H1 (cell line): ENCODE data around the gene KRTAP10-12. TPM values are rescaled to one million over a fixed set of nuclear protein-coding genes. Genes with fewer than 3 reads are reported as not detected.

Experiments used
- CTCF ChIA-PET: fragments of 300-600 bp; sonication (Branson Sonifier 250); formaldehyde crosslinking; loops from one replicate; lab custom pipeline; 2021; ENCODE audit not compliant: partially characterized antibody; lab: Charles Lee
- POLR2A ChIA-PET: fragments of 300-600 bp; sonication (Branson Sonifier 250); formaldehyde crosslinking; loops from one replicate; lab custom pipeline; 2021; ENCODE audit warnings: inconsistent platforms; ENCODE audit not compliant: partially characterized antibody; lab: Charles Lee
- DNase-seq, 2 experiments: peaks; one replicate each; pipeline versions ENCODE4 v3.0.0 to v3.0.0-alpha.2; 2010 to 2022; ENCODE audit warnings: low spot score in 2 of 2, low read depth in 1 of 2, mixed read lengths in 1 of 2
- FAIRE-seq: peaks from 2 replicates; lab custom pipeline; 2011; peaks lifted over from hg19 to GRCh38; lab: Jason Lieb, UNC
- H2AFZ ChIP-seq: 2 replicates; pipeline ENCODE4 v1.8.1; 2012; ENCODE audit warnings: low read length, inconsistent platforms
- H2AK5ac ChIP-seq: 2 replicates; pipeline ENCODE4 v1.6.1; 2013; ENCODE audit warnings: low read depth, low read length
- H2BK120ac ChIP-seq: replicated peaks from 2 replicates; pipeline ENCODE3; 2013; ENCODE audit warnings: low read depth, low read length, inconsistent platforms
- H2BK12ac ChIP-seq: 2 replicates; pipeline ENCODE4 v1.6.1; 2013; ENCODE audit warnings: low read depth, low read length
- H2BK15ac ChIP-seq: 2 replicates; pipeline ENCODE4 v1.6.1; 2013; ENCODE audit warnings: low read length
- H2BK20ac ChIP-seq: 2 replicates; pipeline ENCODE4 v1.6.1; 2013; ENCODE audit warnings: low read length
- H2BK5ac ChIP-seq: 2 replicates; pipeline ENCODE4 v1.6.1; 2013; ENCODE audit warnings: low read depth, low read length
- H3K14ac ChIP-seq: 2 replicates; pipeline ENCODE4 v1.6.1; 2013; ENCODE audit warnings: inconsistent platforms; ENCODE audit not compliant: insufficient read length
- H3K18ac ChIP-seq: 2 replicates; pipeline ENCODE4 v1.6.1; 2013; ENCODE audit warnings: low read length; ENCODE audit errors: extremely low read depth
- H3K23ac ChIP-seq: 2 replicates; pipeline ENCODE4 v1.6.1; 2013; ENCODE audit warnings: inconsistent platforms; ENCODE audit not compliant: insufficient read length
- H3K23me2 ChIP-seq: 2 replicates; pipeline ENCODE4 v1.6.1; 2013; ENCODE audit warnings: low read depth, low read length
- H3K27ac ChIP-seq: 2 replicates; pipeline ENCODE4 v1.6.1; 2011; ENCODE audit warnings: low read depth, low read length, inconsistent platforms
- H3K27me3 ChIP-seq, 4 experiments: replicated peaks in 1 of 4; 1 replicate in 1 of 4; 2 replicates in 3 of 4; pipeline versions ENCODE4 v1.6.1 to v1.8.1; 2011 to 2013; ENCODE audit warnings: low read length in 3 of 4, mild to moderate bottlenecking in 3 of 4, inconsistent platforms in 2 of 4, mixed read lengths in 2 of 4, moderate library complexity in 1 of 4; ENCODE audit not compliant: control insufficient read depth in 3 of 4, insufficient read depth in 3 of 4; ENCODE audit errors: extremely low read depth in 1 of 4
- H3K36me3 ChIP-seq, 4 experiments: 2 replicates each; pipeline versions ENCODE4 v1.6.1 to v1.8.1; 2011 to 2013; ENCODE audit warnings: mild to moderate bottlenecking in 4 of 4, low read length in 3 of 4, moderate library complexity in 2 of 4, control low read depth in 1 of 4, inconsistent platforms in 1 of 4; ENCODE audit not compliant: insufficient read depth in 4 of 4, control insufficient read depth in 2 of 4
- H3K4ac ChIP-seq: replicated peaks from 2 replicates; pipeline ENCODE3; 2013; ENCODE audit warnings: low read length, low read depth, mixed read lengths, inconsistent platforms; ENCODE audit not compliant: insufficient read length
- H3K4me1 ChIP-seq, 4 experiments: replicated peaks in 1 of 4; 1 replicate in 1 of 4; 2 replicates in 3 of 4; pipeline versions ENCODE4 v1.6.1 to v1.8.1; 2011 to 2013; ENCODE audit warnings: low read length in 3 of 4, inconsistent platforms in 2 of 4, mixed read lengths in 1 of 4; ENCODE audit not compliant: insufficient read depth in 4 of 4, control insufficient read depth in 3 of 4
- H3K4me2 ChIP-seq, 2 experiments: 2 replicates each; pipeline versions ENCODE4 v1.6.1 to v1.8.1; 2011 to 2013; ENCODE audit warnings: low read depth in 2 of 2, low read length in 2 of 2, control low read depth in 1 of 2, inconsistent platforms in 1 of 2, mild to moderate bottlenecking in 1 of 2; ENCODE audit not compliant: insufficient read depth in 1 of 2
- H3K4me3 ChIP-seq, 4 experiments: fragments of 200-600, 300-600 bp in 1 of 4; sonication (generic), shearing (Covaris generic), sonication (Bioruptor Twin) in 1 of 4; 2 replicates each; pipeline versions ENCODE4 v1.5.1 to v1.8.1; 2011 to 2016; ENCODE audit warnings: low read length in 4 of 4, low read depth in 3 of 4, control low read depth in 2 of 4, inconsistent platforms in 2 of 4, mild to moderate bottlenecking in 2 of 4, mixed read lengths in 1 of 4, moderate library complexity in 1 of 4; ENCODE audit not compliant: insufficient read depth in 2 of 4; ENCODE audit errors: extremely low read depth in 1 of 4
- H3K56ac ChIP-seq: replicated peaks from 2 replicates; pipeline ENCODE3; 2013; ENCODE audit warnings: low read depth, mild to moderate bottlenecking, mixed read lengths, low read length, inconsistent platforms; ENCODE audit not compliant: insufficient read length
- H3K79me1 ChIP-seq: 2 replicates; pipeline ENCODE4 v1.6.1; 2013; ENCODE audit warnings: low read depth, low read length, control low read depth
- H3K79me2 ChIP-seq, 2 experiments: 2 replicates each; pipeline versions ENCODE4 v1.6.1 to v1.8.1; 2012 to 2013; ENCODE audit warnings: low read length in 2 of 2, mild to moderate bottlenecking in 2 of 2, inconsistent platforms in 1 of 2; ENCODE audit not compliant: insufficient read depth in 2 of 2, control insufficient read depth in 1 of 2
- H3K9ac ChIP-seq, 4 experiments: replicated peaks in 1 of 4; 1 replicate in 1 of 4; 2 replicates in 3 of 4; pipeline versions ENCODE4 v1.6.1 to v1.8.1; 2011 to 2013; ENCODE audit warnings: low read depth in 3 of 4, low read length in 3 of 4, control low read depth in 2 of 4, mild to moderate bottlenecking in 2 of 4, moderate library complexity in 2 of 4, inconsistent platforms in 1 of 4; ENCODE audit errors: extremely low read depth in 1 of 4
- H3K9me3 ChIP-seq, 2 experiments: 2 replicates each; pipeline versions ENCODE4 v1.6.1 to v1.8.1; 2012 to 2013; ENCODE audit warnings: mild to moderate bottlenecking in 2 of 2, moderate library complexity in 2 of 2, control low read depth in 1 of 2, inconsistent platforms in 1 of 2, low read depth in 1 of 2, low read length in 1 of 2, mixed read lengths in 1 of 2; ENCODE audit not compliant: insufficient read depth in 2 of 2
- H4K20me1 ChIP-seq, 2 experiments: replicated peaks in 1 of 2; 2 replicates each; pipeline versions ENCODE3 to v1.8.1; 2011 to 2013; ENCODE audit warnings: inconsistent platforms in 2 of 2, low read length in 2 of 2, mild to moderate bottlenecking in 1 of 2; ENCODE audit not compliant: insufficient read depth in 2 of 2, control insufficient read depth in 1 of 2
- H4K5ac ChIP-seq: 2 replicates; pipeline ENCODE4 v1.6.1; 2013; ENCODE audit warnings: low read length, low read depth, mixed read lengths, inconsistent platforms; ENCODE audit not compliant: insufficient read length
- H4K8ac ChIP-seq: 2 replicates; pipeline ENCODE4 v1.8.0; 2013; ENCODE audit warnings: mild to moderate bottlenecking, moderate library complexity, low read length, inconsistent platforms; ENCODE audit not compliant: insufficient read depth; ENCODE audit errors: extremely low read depth
- H4K91ac ChIP-seq: replicated peaks from 2 replicates; pipeline ENCODE3; 2013; ENCODE audit warnings: low read length, mixed read lengths, inconsistent platforms; ENCODE audit not compliant: insufficient read length
- BACH1 ChIP-seq: IDR thresholded peaks from 2 replicates; pipeline ENCODE4 v1.6.1; 2012; ENCODE audit warnings: low read length, improper control_type of control experiment
- CREB1 ChIP-seq: IDR thresholded peaks from 2 replicates; pipeline ENCODE4 v1.6.1; 2012; ENCODE audit warnings: inconsistent platforms
- EP300 ChIP-seq, 2 experiments: IDR thresholded peaks; 1 replicate in 1 of 2; 2 replicates in 1 of 2; pipeline ENCODE4 v1.6.1; 2011 to 2012; ENCODE audit warnings: low read depth in 2 of 2, low read length in 2 of 2, mild to moderate bottlenecking in 2 of 2, borderline replicate concordance in 1 of 2, inconsistent platforms in 1 of 2, moderate library complexity in 1 of 2
- GABPA ChIP-seq: IDR thresholded peaks from 2 replicates; pipeline ENCODE4 v1.6.1; 2011; ENCODE audit warnings: mild to moderate bottlenecking, low read length, moderate library complexity, borderline replicate concordance; ENCODE audit not compliant: insufficient read depth
- POLR2AphosphoS5 ChIP-seq: IDR thresholded peaks from 2 replicates; pipeline ENCODE4 v1.6.1; 2011; ENCODE audit warnings: low read depth, low read length
- POU5F1 ChIP-seq: IDR thresholded peaks from 2 replicates; pipeline ENCODE4 v1.6.1; 2011; ENCODE audit warnings: low read depth, mild to moderate bottlenecking, low read length, moderate library complexity
- RXRA ChIP-seq: IDR thresholded peaks from 2 replicates; pipeline ENCODE4 v1.6.1; 2011; ENCODE audit warnings: low read depth, mild to moderate bottlenecking, low read length, moderate library complexity; ENCODE audit not compliant: insufficient read depth
- TEAD4 ChIP-seq: IDR thresholded peaks from 2 replicates; pipeline ENCODE4 v1.6.1; 2012; ENCODE audit warnings: low read depth, low read length, inconsistent platforms, mixed read lengths
- WGBS, 2 experiments: shearing (Covaris generic) in 1 of 2; methylation state at CpG; one replicate each; pipeline versions ENCODE4 v1.1.6 to v1.1.7; 2013 to 2015; ENCODE audit warnings: low lambda C conversion rate in 2 of 2, mixed read lengths in 2 of 2, inconsistent platforms in 1 of 2, low coverage in 1 of 2, missing lambda C conversion rate in 1 of 2; ENCODE audit not compliant: insufficient replicate concordance in 2 of 2, insufficient coverage in 1 of 2, insufficient read length in 1 of 2; ENCODE audit errors: extremely low coverage in 1 of 2, missing lambda C conversion rate in 1 of 2; 5-methylcytosine and 5-hydroxymethylcytosine counted together
- polyA plus RNA-seq, 7 experiments: library from polyadenylated mRNA; depleted of rRNA in 3 of 7; stranded (reverse) in 5 of 7; unstranded in 2 of 7; fragments of >200 nt in 5 of 7; fragments of 200-250 nt in 2 of 7; gene quantifications; 1 replicate in 5 of 7; 2 replicates in 1 of 7; 4 replicates in 1 of 7; pipeline versions ENCODE4 v1.2.1 to v1.2.3, GENCODE V29; 2011 to 2013; ENCODE audit warnings: missing spikeins in 2 of 7, mixed read lengths in 2 of 7
- total RNA-seq: library from RNA; stranded (reverse); fragmentation: NEBNext Ultra II Directional; extraction: Animal tissue kit (Norgen Biotek cat#: 25700); gene quantifications from 2 replicates; pipeline ENCODE4 v1.2.1, GENCODE V29; 2021
- TF ChIP-seq, protein P1 (sequence below), 3 experiments: IDR thresholded peaks; 1 replicate in 2 of 3; 2 replicates in 1 of 3; pipeline versions ENCODE4 v1.5.1 to v1.6.1; 2011; ENCODE audit warnings: low read length in 3 of 3, mild to moderate bottlenecking in 3 of 3, inconsistent platforms in 2 of 3, low read depth in 1 of 3, moderate library complexity in 1 of 3; ENCODE audit not compliant: insufficient read depth in 1 of 3; ENCODE audit errors: control extremely low read depth in 1 of 3

Gene KRTAP10-12
- total and polyA plus RNA-seq, 2 of the 8 experiments (the other 6 are each of a cell fraction or from before 2014, with no cell fraction given): not detected

DNA sequence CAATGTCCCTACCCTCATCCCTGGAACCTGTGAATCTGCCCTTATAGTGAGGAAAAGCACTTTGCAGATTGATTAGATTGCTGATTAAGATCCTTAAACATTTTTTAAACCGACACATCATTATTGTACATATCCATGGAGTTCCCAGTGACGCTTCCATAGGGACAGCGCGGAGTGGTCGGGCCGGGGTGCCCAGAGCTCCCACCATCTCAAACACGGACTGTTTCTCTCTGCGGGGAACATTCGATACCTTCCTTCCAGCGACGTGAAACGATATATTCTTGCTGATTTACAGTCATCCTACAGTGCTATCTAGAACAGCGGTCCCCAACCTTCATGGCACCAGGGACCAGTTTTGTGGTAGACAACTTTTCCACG lies 4.0 kb downstream of the KRTAP10-12 start:
- Histone ChIP-seq H3K27ac (no peak overlapping the region), H3K27me3 (peaks cover 0 to 2% (median under 1%) of the 10 kb centered on the region in 4 experiments; a peak in 3 of 7 replicates), H3K4me2 (no peak overlapping the region), H2BK15ac (no peak overlapping the region), H3K36me3 (no peaks in the 10 kb centered on the region), H2BK20ac (peak overlapping the region; percentile 75; the same call in 1 of the 2 replicates), H3K18ac (no peak overlapping the region), H4K5ac (no peak overlapping the region), H4K91ac (no peak overlapping the region), H3K79me2 (no peaks in the 10 kb centered on the region)
- no peak for DNase-seq
- TF ChIP-seq EP300 (IDR thresholded peaks at IDR 0.05; ENCODE audit: borderline replicate concordance in 1 of 2, low read depth in 2 of 2, low read length in 2 of 2): no peak
- TF ChIP-seq GABPA: no peak
- TF ChIP-seq BACH1: no peak
- no peak for TF ChIP-seq CREB1
- no peak for TF ChIP-seq TEAD4
- no peak for TF ChIP-seq POU5F1
- TF ChIP-seq POLR2AphosphoS5: no peak
- no peak for TF ChIP-seq RXRA
- TF ChIP-seq, protein P1, sequence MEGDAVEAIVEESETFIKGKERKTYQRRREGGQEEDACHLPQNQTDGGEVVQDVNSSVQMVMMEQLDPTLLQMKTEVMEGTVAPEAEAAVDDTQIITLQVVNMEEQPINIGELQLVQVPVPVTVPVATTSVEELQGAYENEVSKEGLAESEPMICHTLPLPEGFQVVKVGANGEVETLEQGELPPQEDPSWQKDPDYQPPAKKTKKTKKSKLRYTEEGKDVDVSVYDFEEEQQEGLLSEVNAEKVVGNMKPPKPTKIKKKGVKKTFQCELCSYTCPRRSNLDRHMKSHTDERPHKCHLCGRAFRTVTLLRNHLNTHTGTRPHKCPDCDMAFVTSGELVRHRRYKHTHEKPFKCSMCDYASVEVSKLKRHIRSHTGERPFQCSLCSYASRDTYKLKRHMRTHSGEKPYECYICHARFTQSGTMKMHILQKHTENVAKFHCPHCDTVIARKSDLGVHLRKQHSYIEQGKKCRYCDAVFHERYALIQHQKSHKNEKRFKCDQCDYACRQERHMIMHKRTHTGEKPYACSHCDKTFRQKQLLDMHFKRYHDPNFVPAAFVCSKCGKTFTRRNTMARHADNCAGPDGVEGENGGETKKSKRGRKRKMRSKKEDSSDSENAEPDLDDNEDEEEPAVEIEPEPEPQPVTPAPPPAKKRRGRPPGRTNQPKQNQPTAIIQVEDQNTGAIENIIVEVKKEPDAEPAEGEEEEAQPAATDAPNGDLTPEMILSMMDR (IDR thresholded peaks at IDR 0.05; ENCODE audit: control extremely low read depth in 1 of 3, insufficient read depth in 1 of 3, low read depth in 1 of 3, low read length in 3 of 3): no peak
- TF ChIP-seq, all 59 proteins: peak for 0
- H4K8ac ChIP-seq: no peak overlapping the region
- H3K23ac ChIP-seq: no peak overlapping the region
- no peak overlapping the region for H2BK5ac ChIP-seq
- no peak overlapping the region for H3K9ac ChIP-seq
- H2AK5ac ChIP-seq: peak overlapping the region; percentile 80; the same call in 1 of the 2 replicates
- H3K14ac ChIP-seq: no peak overlapping the region
- no peak overlapping the region for H2AFZ ChIP-seq
- peaks cover 0 to 2% of the 10 kb centered on the region in 2 experiments for H4K20me1 ChIP-seq
- H2BK12ac ChIP-seq: peak overlapping the region; percentile 96; the same call in 1 of the 2 replicates
- ChIA-PET POLR2A (no interaction called here), CTCF (interaction anchor here (1.1 to 3.1 kb wide), 5 partner anchors 9 to 190 kb away, joined by 3 to 11 read pairs (median 5); partner anchors contain the start of genes KRTAP10-9 and TSPEAR)
- 84% methylated on average over 14 of the region's 14 CpGs; no CpG with 5 or more reads in 1 of the 2 experiments for WGBS, 2 experiments
- FAIRE-seq: no peak
- peaks cover 3% of the 10 kb centered on the region; the same call in 1 of the 2 replicates for H3K23me2 ChIP-seq
- H3K79me1 ChIP-seq: no peaks in the 10 kb centered on the region
- no peak overlapping the region for H3K4me3 ChIP-seq
- no peak overlapping the region for H3K4ac ChIP-seq
- H3K4me1 ChIP-seq: peaks cover 3 to 53% (median 44%) of the 10 kb centered on the region in 4 experiments
- no peaks in the 10 kb centered on the region for H3K9me3 ChIP-seq
- no peak overlapping the region for H2BK120ac ChIP-seq
- H3K56ac ChIP-seq: no peak overlapping the region
